K562 (cell line): Measurements from ENCODE around the gene PPP1R3E. TPM values are rescaled to one million over a fixed set of nuclear protein-coding genes. Genes with fewer than 3 reads are reported as not detected.

Source experiments
- ASH1L ChIP-seq: fragments of 450-650 bp; IDR thresholded peaks from 2 replicates; pipeline ENCODE4 v1.6.1; 2018; ENCODE audit warnings: borderline replicate concordance, mild to moderate bottlenecking, low read depth; ENCODE audit not compliant: partially characterized antibody
- CBFA2T2 ChIP-seq: fragments of 450-650 bp; conservative IDR thresholded peaks from 2 replicates; pipeline ENCODE4 v1.6.1; 2017; ENCODE audit warnings: mild to moderate bottlenecking
- CTBP1 ChIP-seq: fragments of 450-650 bp; IDR thresholded peaks from 2 replicates; pipeline ENCODE4 v1.6.1; 2016; ENCODE audit warnings: borderline replicate concordance
- EZH2 ChIP-seq: IDR thresholded peaks from 2 replicates; pipeline ENCODE4 v1.6.1; 2012; ENCODE audit warnings: low read depth, mild to moderate bottlenecking, inconsistent platforms, low read length, borderline replicate concordance
- FOS ChIP-seq: IDR thresholded peaks from 3 replicates; pipeline ENCODE4 v1.6.1; 2011; ENCODE audit not compliant: insufficient read length; ENCODE audit errors: extremely low read depth
- HDAC6 ChIP-seq: IDR thresholded peaks from 2 replicates; pipeline ENCODE4 v1.6.1; 2012; ENCODE audit warnings: low read depth, mild to moderate bottlenecking, control low read depth, inconsistent platforms, low read length, moderate library complexity
- KLF10 ChIP-seq: fragments of 250-450 bp; sonication (Bioruptor Pico); IDR thresholded peaks from 2 replicates; pipeline ENCODE4 v1.6.1; 2021; ENCODE audit warnings: matching md5 sums
- MCM2 ChIP-seq: fragments of 450-650 bp; IDR thresholded peaks from 2 replicates; pipeline ENCODE4 v1.6.1; 2017; ENCODE audit warnings: low read depth, mild to moderate bottlenecking
- MCM7 ChIP-seq, 2 experiments: fragments of 450-650 bp; IDR thresholded peaks; 2 replicates each; pipeline ENCODE4 v1.6.1; 2016 to 2018
- NR1H2 ChIP-seq: sonication (generic); formaldehyde crosslinking; IDR thresholded peaks from 2 replicates; pipeline ENCODE4 v1.4.0; 2020; ENCODE audit warnings: mild to moderate bottlenecking, missing genetic modification reagents
- PHB ChIP-seq: fragments of 250-450 bp; sonication (Bioruptor Pico); IDR thresholded peaks from 2 replicates; pipeline ENCODE4 v1.5.0; 2021
- PRMT5 ChIP-seq: sonication (generic); formaldehyde crosslinking; IDR thresholded peaks from 2 replicates; pipeline ENCODE4 v1.5.0; 2020; ENCODE audit warnings: missing genetic modification reagents
- PURB ChIP-seq: sonication (generic); formaldehyde crosslinking; IDR thresholded peaks from 2 replicates; pipeline ENCODE4 v1.9.0; 2021; ENCODE audit warnings: low read depth, mild to moderate bottlenecking, missing genetic modification reagents
- RHOXF2B ChIP-seq: fragments of 250-450 bp; sonication (Bioruptor Pico); conservative IDR thresholded peaks from 2 replicates; pipeline ENCODE4 v1.5.1; 2021
- SIN3B ChIP-seq: fragments of 450-650 bp; IDR thresholded peaks from 2 replicates; pipeline ENCODE4 v1.6.1; 2017; ENCODE audit warnings: low read depth, mild to moderate bottlenecking, moderate library complexity
- SMAD2 ChIP-seq: fragments of 150-350 bp; IDR thresholded peaks from 2 replicates; pipeline ENCODE4 v1.6.1; 2014; ENCODE audit warnings: low read depth, mild to moderate bottlenecking, low read length
- TAL1 ChIP-seq: fragments of 450-650 bp; IDR thresholded peaks from 2 replicates; pipeline ENCODE4 v1.6.1; 2016; ENCODE audit warnings: mild to moderate bottlenecking
- TOE1 ChIP-seq, 2 experiments: fragments of 450-650 bp in 1 of 2; sonication (generic) in 1 of 2; formaldehyde crosslinking in 1 of 2; IDR thresholded peaks; 2 replicates each; pipeline versions ENCODE4 v1.7.1 to v1.8.0; 2016 to 2022; ENCODE audit warnings: borderline replicate concordance in 2 of 2, mild to moderate bottlenecking in 2 of 2, antibody characterized with exemption in 1 of 2, inconsistent platforms in 1 of 2, low read depth in 1 of 2, missing genetic modification reagents in 1 of 2, moderate library complexity in 1 of 2
- TSC22D4 ChIP-seq: fragments of 450-650 bp; IDR thresholded peaks from 2 replicates; pipeline ENCODE4 v1.6.1; 2016; ENCODE audit warnings: missing genetic modification characterization, missing biosample characterization, control low read depth
- XRCC3 ChIP-seq: fragments of 450-650 bp; IDR thresholded peaks from 2 replicates; pipeline ENCODE4 v1.6.1; 2017; ENCODE audit warnings: mild to moderate bottlenecking, moderate library complexity
- ZBED1 ChIP-seq: IDR thresholded peaks from 2 replicates; pipeline ENCODE4 v1.6.1; 2014
- ZC3H4 ChIP-seq: sonication (generic); formaldehyde crosslinking; IDR thresholded peaks from 2 replicates; pipeline ENCODE4 v1.9.0; 2021; ENCODE audit warnings: missing genetic modification reagents, borderline replicate concordance
- ZNF146 ChIP-seq: IDR thresholded peaks from one replicate; pipeline ENCODE4 v1.6.1; 2018; ENCODE audit warnings: missing compliant biosample characterization; ENCODE audit not compliant: unreplicated experiment
- ZNF354B ChIP-seq: fragments of 250-450 bp; sonication (Bioruptor Pico); IDR thresholded peaks from 2 replicates; pipeline ENCODE4 v1.4.0; 2020
- ZNF668 ChIP-seq: fragments of 250-450 bp; sonication (Bioruptor Pico); IDR thresholded peaks from 2 replicates; pipeline ENCODE4 v1.8.0; 2022; ENCODE audit warnings: mild to moderate bottlenecking, inconsistent platforms
- ZNF699 ChIP-seq: fragments of 250-450 bp; sonication (Bioruptor Pico); IDR thresholded peaks from 2 replicates; pipeline ENCODE4 v1.8.0; 2021; ENCODE audit warnings: mild to moderate bottlenecking, moderate library complexity; ENCODE audit not compliant: insufficient replicate concordance
- polyA plus RNA-seq, 8 experiments: library from polyadenylated mRNA; depleted of rRNA in 4 of 8; stranded (reverse) in 5 of 8; unstranded in 3 of 8; fragments of >200 nt; fragmentation: Nextera tagmentation in 2 of 8; fragmentation: Illumina TruSeq in 1 of 8; extraction: Ambion mirVana in 2 of 8; extraction: Trizol in 1 of 8; gene quantifications; 2 replicates each; pipeline versions ENCODE4 v1.2.1 to v1.2.3, GENCODE V29; 2011 to 2014; ENCODE audit warnings: inconsistent platforms in 1 of 8, missing spikeins in 1 of 8
- total RNA-seq, 7 experiments: library from RNA; depleted of rRNA in 6 of 7; stranded (reverse); fragments of >200 nt in 6 of 7; fragmentation: Illumina TruSeq in 2 of 7; extraction: Trizol in 2 of 7; gene quantifications; 2 replicates each; pipeline versions ENCODE4 v1.2.1 to v1.2.3, GENCODE V29; 2011 to 2021; ENCODE audit warnings: low replicate concordance in 1 of 7
- TF ChIP-seq, protein P1 (sequence below): fragments of 450-650 bp; conservative IDR thresholded peaks from 2 replicates; pipeline ENCODE4 v1.6.1; 2016; ENCODE audit warnings: missing genetic modification characterization, low read depth, mild to moderate bottlenecking, control low read depth, missing compliant biosample characterization
- TF ChIP-seq, protein P2 (sequence below): sonication (generic); IDR thresholded peaks from 2 replicates; pipeline ENCODE4 v1.6.1; 2016

Gene PPP1R3E
- total and polyA plus RNA-seq, 9 of the 15 experiments (the other 6 are each of a cell fraction or from before 2014, with no cell fraction given), result 3.2 to 18.4 (median 7.6) TPM

DNA sequence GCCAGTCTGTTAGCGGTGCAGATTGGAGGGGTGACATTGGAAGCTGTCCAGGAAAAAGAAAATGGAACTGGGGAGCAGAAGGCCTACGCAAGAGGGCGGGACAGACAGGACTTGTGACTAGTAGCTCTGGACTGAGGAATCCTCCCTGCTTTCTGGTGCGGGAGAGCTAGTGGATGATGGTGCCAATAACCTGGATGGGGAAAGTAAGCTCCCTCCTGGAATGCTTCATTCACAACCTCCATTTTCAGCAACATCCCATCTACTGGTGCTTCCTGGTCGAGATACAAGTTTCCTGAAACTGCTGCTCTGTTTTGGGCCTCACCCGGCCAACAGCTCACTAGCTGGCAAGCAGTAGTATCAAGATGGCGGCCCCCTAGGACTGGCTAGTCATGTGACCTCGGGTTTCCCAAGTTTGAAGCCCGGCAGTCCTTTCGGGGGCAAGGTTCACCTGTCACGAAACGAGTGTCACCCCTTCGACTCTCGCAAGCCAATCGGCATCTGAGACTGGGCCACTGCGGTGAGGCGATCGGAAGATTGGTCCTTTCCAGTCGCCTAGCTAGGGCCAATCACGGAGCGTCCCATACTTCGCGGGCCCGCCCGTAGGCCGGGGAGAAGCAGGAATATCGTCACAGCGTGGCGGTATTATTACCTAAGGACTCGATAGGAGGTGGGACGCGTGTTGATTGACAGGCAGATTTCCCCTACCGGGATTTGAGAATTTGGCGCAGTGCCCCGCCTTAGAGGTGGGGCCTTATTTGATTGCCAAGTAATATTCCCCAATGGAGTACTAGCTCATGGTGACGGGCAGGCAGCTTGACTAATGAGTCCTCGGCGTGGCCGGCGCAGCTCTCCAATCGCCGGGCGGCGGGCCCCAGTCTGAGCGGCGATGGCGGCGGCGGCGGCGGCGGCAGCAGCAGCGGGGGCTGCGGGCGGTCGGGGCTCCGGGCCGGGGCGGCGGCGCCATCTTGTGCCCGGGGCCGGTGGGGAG lies 18.2 kb upstream of the PPP1R3E start, which contains the start of gene PABPN1 (continued):
- TF ChIP-seq ZNF146 (no peak), PURB (no peak), KLF10 (CRISPR knock-in tag) (0 out of 2 replicates have a peak, but pooled peaks have one; percentile 35), ASH1L (peak; percentile 98), TAL1 (no peak), ZNF668 (CRISPR knock-in tag) (no peak; the same call in 1 of the 2 replicates), EZH2 (no peak), TOE1 (IDR thresholded peaks at IDR 0.05; ENCODE audit: borderline replicate concordance) (peak; percentile 99), TOE1 (CRISPR knock-in tag; IDR thresholded peaks at IDR 0.05; ENCODE audit: borderline replicate concordance, low read depth) (no peak), SMAD2 (no peak), ZBED1 (no peak; the same call in 1 of the 2 replicates), TSC22D4 (tag) (no peak), CBFA2T2 (peak; percentile 79), FOS (peak; percentile 99), ZNF354B (CRISPR knock-in tag) (no peak), MCM7 (IDR thresholded peaks at IDR 0.05) (no peak), ZNF699 (CRISPR knock-in tag) (no peak), PRMT5 (CRISPR knock-in tag) (no peak), MCM2 (no peak), PHB (no peak), CTBP1 (peak; percentile 76), RHOXF2B (peak; percentile 44; the same call in 1 of the 2 replicates), NR1H2 (CRISPR knock-in tag) (no peak), ZC3H4 (CRISPR knock-in tag) (no peak), XRCC3 (no peak), SIN3B (0 out of 2 replicates have a peak, but pooled peaks have one; percentile 40), HDAC6 (no peak)
- TF ChIP-seq, protein P1, sequence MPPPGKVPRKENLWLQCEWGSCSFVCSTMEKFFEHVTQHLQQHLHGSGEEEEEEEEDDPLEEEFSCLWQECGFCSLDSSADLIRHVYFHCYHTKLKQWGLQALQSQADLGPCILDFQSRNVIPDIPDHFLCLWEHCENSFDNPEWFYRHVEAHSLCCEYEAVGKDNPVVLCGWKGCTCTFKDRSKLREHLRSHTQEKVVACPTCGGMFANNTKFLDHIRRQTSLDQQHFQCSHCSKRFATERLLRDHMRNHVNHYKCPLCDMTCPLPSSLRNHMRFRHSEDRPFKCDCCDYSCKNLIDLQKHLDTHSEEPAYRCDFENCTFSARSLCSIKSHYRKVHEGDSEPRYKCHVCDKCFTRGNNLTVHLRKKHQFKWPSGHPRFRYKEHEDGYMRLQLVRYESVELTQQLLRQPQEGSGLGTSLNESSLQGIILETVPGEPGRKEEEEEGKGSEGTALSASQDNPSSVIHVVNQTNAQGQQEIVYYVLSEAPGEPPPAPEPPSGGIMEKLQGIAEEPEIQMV (tag), result 0 out of 2 replicates have a peak, but pooled peaks have one; percentile 51
- TF ChIP-seq, protein P2, sequence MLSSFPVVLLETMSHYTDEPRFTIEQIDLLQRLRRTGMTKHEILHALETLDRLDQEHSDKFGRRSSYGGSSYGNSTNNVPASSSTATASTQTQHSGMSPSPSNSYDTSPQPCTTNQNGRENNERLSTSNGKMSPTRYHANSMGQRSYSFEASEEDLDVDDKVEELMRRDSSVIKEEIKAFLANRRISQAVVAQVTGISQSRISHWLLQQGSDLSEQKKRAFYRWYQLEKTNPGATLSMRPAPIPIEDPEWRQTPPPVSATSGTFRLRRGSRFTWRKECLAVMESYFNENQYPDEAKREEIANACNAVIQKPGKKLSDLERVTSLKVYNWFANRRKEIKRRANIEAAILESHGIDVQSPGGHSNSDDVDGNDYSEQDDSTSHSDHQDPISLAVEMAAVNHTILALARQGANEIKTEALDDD, result no peak
